ENCODE results near the gene THEM4.

DNA sequence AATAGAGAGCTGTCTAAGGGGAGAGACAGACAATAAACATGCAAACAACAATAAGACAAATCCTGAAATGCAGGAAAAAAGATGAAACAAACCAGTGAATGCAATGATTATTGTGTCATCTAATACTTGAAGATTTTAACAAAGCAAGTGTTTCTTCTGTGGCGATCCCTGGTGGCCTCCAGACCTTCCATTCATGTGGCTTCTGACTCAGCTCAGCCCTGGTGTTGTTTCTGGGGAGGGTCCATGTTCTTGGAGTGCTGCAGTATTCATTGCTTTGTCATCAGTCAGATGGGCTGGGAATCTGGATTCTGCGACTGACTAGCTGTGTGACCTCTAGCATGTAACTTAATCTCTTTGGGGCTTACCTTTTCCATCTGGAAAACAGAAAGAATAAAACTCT lies 68.2 kb downstream of the THEM4 start:
- TF ChIP-seq POLR2A (IDR thresholded peaks at IDR 0.05), result no peak
- TF ChIP-seq, protein P1, sequence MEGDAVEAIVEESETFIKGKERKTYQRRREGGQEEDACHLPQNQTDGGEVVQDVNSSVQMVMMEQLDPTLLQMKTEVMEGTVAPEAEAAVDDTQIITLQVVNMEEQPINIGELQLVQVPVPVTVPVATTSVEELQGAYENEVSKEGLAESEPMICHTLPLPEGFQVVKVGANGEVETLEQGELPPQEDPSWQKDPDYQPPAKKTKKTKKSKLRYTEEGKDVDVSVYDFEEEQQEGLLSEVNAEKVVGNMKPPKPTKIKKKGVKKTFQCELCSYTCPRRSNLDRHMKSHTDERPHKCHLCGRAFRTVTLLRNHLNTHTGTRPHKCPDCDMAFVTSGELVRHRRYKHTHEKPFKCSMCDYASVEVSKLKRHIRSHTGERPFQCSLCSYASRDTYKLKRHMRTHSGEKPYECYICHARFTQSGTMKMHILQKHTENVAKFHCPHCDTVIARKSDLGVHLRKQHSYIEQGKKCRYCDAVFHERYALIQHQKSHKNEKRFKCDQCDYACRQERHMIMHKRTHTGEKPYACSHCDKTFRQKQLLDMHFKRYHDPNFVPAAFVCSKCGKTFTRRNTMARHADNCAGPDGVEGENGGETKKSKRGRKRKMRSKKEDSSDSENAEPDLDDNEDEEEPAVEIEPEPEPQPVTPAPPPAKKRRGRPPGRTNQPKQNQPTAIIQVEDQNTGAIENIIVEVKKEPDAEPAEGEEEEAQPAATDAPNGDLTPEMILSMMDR (IDR thresholded peaks at IDR 0.05), result no peak

Measured in lower leg skin (tissue), 3 donors.